ENCODE measurements around the gene RTP5. TPM values are rescaled to one million over a fixed set of nuclear protein-coding genes. Genes with fewer than 3 reads are reported as not detected.

Gene RTP5
- total and polyA plus RNA-seq, 2 donors (not counting 3 experiments of a cell fraction or from before 2014, with no cell fraction given), result not detected

- no peak overlapping the region for H3K4me3 ChIP-seq (replicated peaks in 1 of 3; ENCODE audit: insufficient read depth in 1 of 3, low read depth in 1 of 3, low read length in 3 of 3)
- H3K9me3 ChIP-seq (replicated peaks; ENCODE audit: control insufficient read depth, insufficient read depth, low read length), result no peaks in the 10 kb centered on the region
- no peak for FAIRE-seq
- H3K79me2 ChIP-seq (ENCODE audit: control insufficient read depth, insufficient read depth, low read length), result no peaks in the 10 kb centered on the region
- H3K9me1 ChIP-seq (replicated peaks; ENCODE audit: control insufficient read depth, extremely low read depth, insufficient read depth, low read length), result no peaks in the 10 kb centered on the region
- peaks cover 0 to 6% of the 10 kb centered on the region in 2 experiments for H3K27me3 ChIP-seq (ENCODE audit: control insufficient read depth in 2 of 2, insufficient read depth in 2 of 2, low read length in 2 of 2)
- no peak for DNase-seq (ENCODE audit: low read depth, low spot score)
- H2AFZ ChIP-seq (ENCODE audit: low read depth, low read length), result no peak overlapping the region
- CTCF ChIA-PET, result no interaction called here
- H3K9ac ChIP-seq (replicated peaks; ENCODE audit: extremely low read depth, insufficient read depth, low read length), result no peak overlapping the region
- no peak overlapping the region for H3K27ac ChIP-seq (ENCODE audit: insufficient read depth, low read depth, low read length)
- H3K4me2 ChIP-seq (ENCODE audit: insufficient read depth, low read length), result no peak overlapping the region
- dilution Hi-C loops (cut with MboI; ENCODE audit: extremely low pct_ligation_motif_present, low sequenced_read_pairs), result no loop called here
- POLR2A ChIA-PET, result no interaction called here
- no TSS peak for BruUV-seq (replicated peaks)
- no peaks in the 10 kb centered on the region for H3K36me3 ChIP-seq (ENCODE audit: control insufficient read depth in 2 of 2, extremely low read depth in 1 of 2, insufficient read depth in 2 of 2, low read length in 2 of 2)
- no peak for TF ChIP-seq MYC (IDR thresholded peaks at IDR 0.05; ENCODE audit: low read depth, low read length)
- TF ChIP-seq POLR2A (IDR thresholded peaks at IDR 0.05; ENCODE audit: low read depth, low read length), result no peak
- TF ChIP-seq MAX (IDR thresholded peaks at IDR 0.05; ENCODE audit: insufficient read depth, insufficient read length), result no peak
- no peak for TF ChIP-seq GATA2 (IDR thresholded peaks at IDR 0.05; ENCODE audit: insufficient read depth, insufficient read length, low read depth, low read length)
- intact Hi-C loops (cut with micrococcal nuclease), result no loop called here
- H4K20me1 ChIP-seq (replicated peaks; ENCODE audit: control insufficient read depth, extremely low read depth, insufficient read depth, low read length), result no peaks in the 10 kb centered on the region
- H3K4me1 ChIP-seq (ENCODE audit: control insufficient read depth, extremely low read depth, insufficient read depth, low read length), result no peaks in the 10 kb centered on the region
These were observed 8.3 kb upstream of the RTP5 start for GRCh38 chr2:241861264-241861663.

- Histone ChIP-seq H3K9me1 (replicated peaks; ENCODE audit: control insufficient read depth, extremely low read depth, insufficient read depth, low read length) (no peaks in the 10 kb centered on the region), H3K4me1 (ENCODE audit: control insufficient read depth, extremely low read depth, insufficient read depth, low read length) (no peaks in the 10 kb centered on the region), H3K79me2 (ENCODE audit: control insufficient read depth, insufficient read depth, low read length) (no peaks in the 10 kb centered on the region), H4K20me1 (replicated peaks; ENCODE audit: control insufficient read depth, extremely low read depth, insufficient read depth, low read length) (no peaks in the 10 kb centered on the region), H3K9me3 (replicated peaks; ENCODE audit: control insufficient read depth, insufficient read depth, low read length) (no peaks in the 10 kb centered on the region), H3K4me2 (ENCODE audit: insufficient read depth, low read length) (no peak overlapping the region), H3K4me3 (replicated peaks in 1 of 3; ENCODE audit: insufficient read depth in 1 of 3, low read depth in 1 of 3, low read length in 3 of 3) (no peak overlapping the region), H3K9ac (replicated peaks; ENCODE audit: extremely low read depth, insufficient read depth, low read length) (no peak overlapping the region), H3K27ac (ENCODE audit: insufficient read depth, low read depth, low read length) (no peak overlapping the region), H3K27me3 (ENCODE audit: control insufficient read depth in 2 of 2, insufficient read depth in 2 of 2, low read length in 2 of 2) (peaks cover 0 to 6% of the 10 kb centered on the region in 2 experiments), H3K36me3 (ENCODE audit: control insufficient read depth in 2 of 2, extremely low read depth in 1 of 2, insufficient read depth in 2 of 2, low read length in 2 of 2) (no peaks in the 10 kb centered on the region), H2AFZ (ENCODE audit: low read depth, low read length) (no peak overlapping the region)
- TF ChIP-seq MAX (IDR thresholded peaks at IDR 0.05; ENCODE audit: insufficient read depth, insufficient read length) (no peak), POLR2AphosphoS5 (IDR thresholded peaks at IDR 0.05; ENCODE audit: insufficient read depth, low read depth, low read length) (no peak), JUN (IDR thresholded peaks at IDR 0.05; ENCODE audit: borderline replicate concordance, insufficient read depth, insufficient read length, low read depth) (no peak), POLR2A (IDR thresholded peaks at IDR 0.05; ENCODE audit: low read depth, low read length) (no peak), MYC (IDR thresholded peaks at IDR 0.05; ENCODE audit: low read depth, low read length) (no peak), CTCF (IDR thresholded peaks at IDR 0.05; ENCODE audit: extremely low read depth in 1 of 2, insufficient read depth in 1 of 2, low read depth in 1 of 2, low read length in 2 of 2) (no peak), FOS (IDR thresholded peaks at IDR 0.05; ENCODE audit: borderline replicate concordance, insufficient read depth, low read length) (no peak), GATA2 (IDR thresholded peaks at IDR 0.05; ENCODE audit: insufficient read depth, insufficient read length, low read depth, low read length) (no peak), EZH2 (IDR thresholded peaks at IDR 0.05; ENCODE audit: borderline replicate concordance, low read depth, low read length, severe bottlenecking) (no peak)
- BruUV-seq (replicated peaks), result no TSS peak
- POLR2A ChIA-PET, result no interaction called here
- intact Hi-C loops (cut with micrococcal nuclease) (no loop called here), dilution Hi-C loops (cut with MboI; ENCODE audit: extremely low pct_ligation_motif_present, low sequenced_read_pairs) (no loop called here)
- DNase-seq (ENCODE audit: low read depth, low spot score) (no peak), FAIRE-seq (no peak)
- CTCF ChIA-PET, result no interaction called here
These were observed 7.4 kb upstream of the RTP5 start for GRCh38 chr2:241862093-241862492.
